Activated naive CD4-positive, alpha-beta T cell treated with anti-CD3 and anti-CD28 coated beads, Interleukin-2, amount 50 U/mL, for 16 hours (primary cell): ENCODE measurements around the gene KRTAP4-4.
"Not testable (repeated sequence)": the region's sequence is repeated elsewhere in the genome, so short reads cannot be mapped to it uniquely, and the experiment has no call there.

ENCODE experiments used
- DNase-seq: peaks from one replicate; pipeline ENCODE4 v3.0.0-alpha.2; 2020

KRTAP4-4 gene

DNA sequence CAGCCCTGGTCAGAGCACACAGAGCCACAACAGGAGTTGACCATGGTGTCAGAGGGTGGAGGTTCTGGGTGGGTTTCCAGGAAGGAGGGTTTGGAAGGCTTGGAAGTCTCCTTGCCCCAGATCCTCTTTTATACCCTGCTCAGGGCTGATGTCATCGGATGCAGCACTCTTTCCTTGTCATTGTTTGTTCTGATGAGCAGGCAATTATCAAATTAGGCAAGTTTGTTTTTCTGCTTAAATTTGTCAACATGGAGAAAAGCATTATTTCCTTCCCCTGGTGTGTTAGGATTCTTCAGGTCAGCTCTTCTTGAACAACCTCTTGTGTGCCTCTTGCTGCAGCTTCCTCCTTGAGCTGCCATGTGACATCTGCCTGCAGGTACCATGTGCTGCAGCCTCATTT, at the start of gene KRTAP4-4:
TSS of gene KRTAP4-4 (minus strand) at position 101 of the 400 bp plus-strand sequence. CDS start at position 44, 57 bp downstream.
- no peak for DNase-seq

DNA sequence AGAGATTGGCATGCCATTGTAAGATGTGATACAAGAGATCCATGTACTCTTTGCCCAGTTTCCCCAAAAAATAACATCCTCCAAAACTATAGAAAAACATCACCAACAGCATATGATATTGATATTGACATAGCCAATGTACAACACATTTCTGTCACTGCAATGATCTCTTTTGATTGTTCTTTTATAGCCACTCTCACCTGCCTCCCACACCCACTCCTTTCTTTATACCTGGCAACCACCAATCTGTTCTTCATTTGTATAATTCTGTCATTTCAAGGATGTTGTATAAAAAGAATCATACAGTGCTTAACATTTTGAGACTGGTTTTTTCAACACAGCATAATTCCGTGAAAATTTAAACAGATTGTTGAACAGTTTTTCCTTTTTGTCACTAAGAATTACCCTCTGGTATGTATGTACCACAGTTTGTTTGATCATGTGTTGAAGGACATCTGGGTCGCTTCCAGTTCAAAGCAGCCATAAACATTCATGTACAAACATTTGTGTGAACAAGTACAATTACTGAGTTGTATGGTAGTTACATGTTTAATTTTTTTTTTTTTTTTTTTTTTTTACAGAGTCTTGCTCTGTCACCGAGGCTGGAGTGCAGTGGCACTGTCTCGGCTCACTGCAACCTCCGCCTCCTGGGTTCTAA, 39.0 kb upstream of the KRTAP4-4 start:
- DNase-seq, result no peak

GRCh38 chr17:41196068-41196467, 35.5 kb upstream of the KRTAP4-4 start:
- DNase-seq, result no peak

- no peak for DNase-seq
These were observed 29.8 kb upstream of the KRTAP4-4 start for GRCh38 chr17:41190328-41190727.

- not testable (repeated sequence) for DNase-seq
These were observed 29.3 kb upstream of the KRTAP4-4 start, which contains the start of gene KRTAP9-1 for GRCh38 chr17:41189837-41190318. TSS of gene KRTAP9-1 (plus strand) at chr17:41189887. CDS start at chr17:41189887, 0 bp downstream.

DNA sequence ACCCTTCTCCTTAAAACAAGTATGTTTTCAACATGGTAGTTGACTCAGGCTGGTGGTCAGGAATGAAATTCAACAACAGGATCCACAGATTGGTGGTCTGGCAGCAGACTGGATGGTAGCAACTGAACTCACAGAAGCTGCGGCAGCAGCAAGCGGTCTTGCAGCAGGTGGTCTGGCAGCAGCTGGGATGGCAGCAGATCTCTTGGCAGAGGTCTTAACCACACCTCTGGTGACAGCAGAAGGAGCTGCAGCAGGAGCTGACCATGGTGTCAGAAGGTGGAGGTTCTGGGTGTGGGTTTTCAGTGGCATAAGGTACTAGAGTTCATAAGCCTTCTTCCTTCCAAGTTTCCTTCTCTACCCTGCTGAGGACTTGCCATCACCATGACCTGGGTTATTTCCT, 26.3 kb upstream of the KRTAP4-4 start:
- DNase-seq, result no peak

DNA sequence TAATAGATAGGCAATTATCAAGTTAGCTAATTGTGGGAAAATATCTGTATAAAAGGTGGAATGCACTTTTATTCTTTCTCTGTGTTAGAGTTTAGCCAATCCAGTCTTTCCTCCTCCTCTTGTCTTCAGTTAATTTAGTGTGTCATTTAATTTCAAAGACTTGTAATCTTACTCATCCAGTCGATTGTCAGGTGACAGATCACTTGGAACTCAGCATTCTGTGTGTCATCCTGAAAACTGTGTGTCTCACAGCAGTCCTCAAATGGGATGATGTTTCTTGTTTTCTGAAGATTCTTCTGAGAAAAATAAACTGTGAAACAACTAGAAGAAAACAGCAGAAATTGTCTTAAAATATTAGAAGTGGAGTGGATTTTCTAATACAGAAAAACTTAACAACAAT, 24.5 kb upstream of the KRTAP4-4 start:
- no peak for DNase-seq

- DNase-seq, result no peak
These were observed 24.0 kb upstream of the KRTAP4-4 start, which contains the start of gene KRTAP4-1 for GRCh38 chr17:41184480-41184961. TSS of gene KRTAP4-1 (minus strand) at chr17:41184911. CDS start at chr17:41184854, 57 bp downstream.

GRCh38 chr17:41178843-41179616, 18.5 kb upstream of the KRTAP4-4 start:
- no peak for DNase-seq

- no peak for DNase-seq
These were observed 17.8 kb upstream of the KRTAP4-4 start for GRCh38 chr17:41178341-41178740.

DNA sequence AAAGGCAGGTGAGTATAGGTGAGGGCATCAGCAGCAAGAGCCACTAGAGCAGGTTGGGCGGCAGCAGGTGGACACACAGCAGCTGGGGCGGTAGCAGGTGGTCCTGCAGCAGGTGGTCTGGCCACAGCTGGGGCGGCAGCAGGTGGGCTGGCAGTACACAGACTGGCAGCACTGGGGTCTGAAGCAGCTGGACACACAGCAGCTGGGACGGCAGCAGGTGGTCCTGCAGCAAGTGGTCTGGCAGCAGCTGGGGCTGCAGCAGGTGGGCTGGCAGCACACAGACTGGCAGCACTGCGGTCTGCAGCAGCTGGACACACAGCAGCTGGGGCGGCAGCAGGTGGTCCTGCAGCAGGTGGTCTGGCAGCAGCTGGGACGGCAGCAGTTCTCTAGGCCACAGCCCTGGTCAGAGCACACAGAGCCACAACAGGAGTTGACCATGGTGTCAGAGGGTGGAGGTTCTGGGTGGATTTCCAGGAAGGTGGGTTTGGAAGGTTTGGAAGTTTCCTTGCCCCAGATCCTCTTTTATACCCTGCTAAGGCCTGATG, 17.3 kb upstream of the KRTAP4-4 start, which contains the start of gene KRTAP4-2:
TSS of gene KRTAP4-2 (minus strand) at position 495 of the 545 bp plus-strand sequence. CDS start at position 438, 57 bp downstream.
- no peak for DNase-seq

DNA sequence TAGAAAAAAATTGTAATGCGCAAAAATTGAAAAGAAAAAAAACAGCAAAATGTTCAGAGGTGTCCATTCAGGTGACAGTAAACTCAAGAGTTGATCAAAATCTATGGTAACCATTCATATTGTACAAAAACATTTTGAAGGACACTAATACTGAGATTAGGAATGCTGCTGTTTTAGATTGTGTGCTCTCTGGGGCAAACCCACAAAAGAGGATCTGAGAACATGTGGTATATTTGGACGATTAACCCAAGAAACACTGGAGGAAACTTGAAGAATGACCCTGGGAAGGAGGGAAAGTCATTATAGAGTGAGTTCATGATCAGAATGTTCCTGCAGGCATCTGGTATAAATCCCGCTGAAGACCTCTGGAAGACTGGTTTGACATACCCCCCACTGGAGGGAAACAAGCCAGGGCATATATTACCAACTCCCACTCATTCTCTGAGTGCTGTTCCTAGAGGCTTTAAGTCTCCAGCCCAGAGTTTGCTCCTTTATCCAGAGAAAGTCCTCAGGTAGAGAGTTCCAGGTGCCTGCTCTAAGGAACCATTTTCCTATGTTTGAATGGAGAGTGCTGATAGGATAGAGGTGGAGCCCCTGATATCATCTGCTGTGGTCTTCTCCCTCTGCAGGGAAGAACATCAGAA, 16.3 kb upstream of the KRTAP4-4 start:
- no peak for DNase-seq

GRCh38 chr17:41171886-41172285, 11.3 kb upstream of the KRTAP4-4 start:
- no peak for DNase-seq

DNA sequence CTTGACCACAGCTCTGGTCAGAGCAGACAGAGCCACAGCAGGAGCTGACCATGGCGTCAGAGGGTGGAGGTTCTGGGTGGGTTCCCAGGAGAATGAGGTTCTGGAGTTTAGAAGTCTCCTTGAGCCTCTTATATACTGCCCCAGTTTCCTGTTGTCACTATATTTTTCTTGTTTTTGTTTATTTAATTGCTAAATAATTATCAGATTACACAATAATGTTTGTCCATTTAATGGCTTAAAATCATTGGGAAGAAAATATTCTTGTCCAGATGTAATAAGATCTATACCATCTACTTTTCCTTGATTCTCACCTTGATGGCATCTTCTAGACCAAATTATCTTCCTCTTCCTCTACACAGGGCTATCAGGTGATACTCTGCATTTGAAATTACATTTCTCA, 7.6 kb upstream of the KRTAP4-4 start, which contains the start of gene KRTAP4-3:
TSS of gene KRTAP4-3 (minus strand) at position 101 of the 400 bp plus-strand sequence. CDS start at position 52, 49 bp downstream.
- no peak for DNase-seq

DNA sequence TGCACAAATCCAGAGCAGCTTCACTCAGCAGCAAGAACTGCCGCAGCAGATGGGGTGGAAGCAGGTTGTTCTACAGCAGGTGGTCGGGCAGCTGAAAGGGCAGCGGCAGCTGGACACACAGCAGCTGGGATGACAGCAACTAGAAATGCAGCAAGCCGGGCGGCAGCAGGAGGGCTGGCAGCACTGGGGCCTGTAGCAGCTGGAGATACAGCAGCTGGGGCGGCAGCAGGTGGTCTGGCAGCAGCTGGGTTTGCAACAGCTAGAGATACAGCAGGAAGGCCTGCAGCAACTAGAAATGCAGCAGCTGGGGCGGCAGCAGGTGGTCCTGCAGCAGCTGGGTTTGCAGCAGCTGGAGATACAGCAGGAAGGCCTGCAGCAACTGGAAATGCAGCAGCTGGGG, 7.0 kb upstream of the KRTAP4-4 start:
- DNase-seq, result no peak

DNA sequence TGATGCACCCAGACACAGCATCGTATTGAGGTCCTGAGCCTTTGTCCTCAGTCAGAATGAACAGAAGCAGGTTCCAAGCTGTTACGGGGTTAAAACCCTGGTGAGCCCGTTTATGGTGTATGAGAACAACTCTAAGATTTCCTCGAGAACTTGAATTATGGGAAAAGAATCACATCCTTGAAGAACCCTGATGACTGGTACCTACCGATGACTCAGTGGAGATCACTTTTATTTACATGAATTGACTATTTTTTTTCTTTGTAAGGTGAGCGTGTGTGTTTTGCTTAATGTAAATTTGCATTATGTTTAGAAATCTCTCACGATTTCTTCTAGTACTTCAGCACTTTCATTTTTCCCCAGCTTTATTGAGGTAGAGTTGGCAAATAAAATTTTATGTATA, 3.3 kb upstream of the KRTAP4-4 start:
- no peak for DNase-seq

DNA sequence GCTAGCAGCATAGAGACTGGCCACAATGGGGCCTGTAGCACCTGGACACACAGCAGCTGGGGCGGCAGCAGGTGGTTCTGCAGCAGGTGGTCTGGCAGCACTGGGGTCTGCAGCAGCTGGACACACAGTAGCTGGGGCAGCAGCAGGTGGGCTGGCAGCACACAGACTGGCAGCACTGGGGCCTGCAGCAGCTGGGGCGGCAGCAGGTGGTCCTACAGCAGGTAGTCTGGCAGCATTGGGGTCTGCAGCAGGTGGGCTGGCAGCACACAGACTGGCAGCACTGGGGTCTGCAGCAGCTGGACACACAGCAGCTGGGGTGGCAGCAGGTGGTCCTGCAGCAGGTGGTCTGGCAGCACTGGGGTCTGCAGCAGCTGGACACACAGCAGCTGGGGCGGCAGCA, 358 bp downstream of the KRTAP4-4 start:
- DNase-seq, result not testable (repeated sequence)

DNA sequence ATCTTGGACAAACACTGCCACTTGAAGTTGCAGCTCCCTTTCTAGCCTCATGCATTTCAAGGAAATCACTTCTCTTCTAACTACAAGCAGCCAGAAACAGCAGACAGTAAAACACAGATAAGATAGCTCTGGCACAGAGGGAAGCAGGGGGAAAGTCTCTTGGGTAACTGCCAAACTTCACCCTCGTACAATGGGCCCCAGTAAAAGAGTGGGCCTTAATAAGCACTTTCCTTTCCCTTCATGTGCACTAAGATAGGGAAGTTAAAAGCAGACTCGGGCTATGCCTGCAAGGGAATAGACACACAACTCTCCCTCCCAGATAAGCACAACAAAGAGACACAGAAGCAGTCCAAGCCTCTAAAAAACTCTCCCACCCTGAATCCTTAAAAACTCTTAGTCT, 6.7 kb downstream of the KRTAP4-4 start:
- no peak for DNase-seq

GRCh38 chr17:41151525-41151924, 9.0 kb downstream of the KRTAP4-4 start:
- DNase-seq, result no peak

DNA sequence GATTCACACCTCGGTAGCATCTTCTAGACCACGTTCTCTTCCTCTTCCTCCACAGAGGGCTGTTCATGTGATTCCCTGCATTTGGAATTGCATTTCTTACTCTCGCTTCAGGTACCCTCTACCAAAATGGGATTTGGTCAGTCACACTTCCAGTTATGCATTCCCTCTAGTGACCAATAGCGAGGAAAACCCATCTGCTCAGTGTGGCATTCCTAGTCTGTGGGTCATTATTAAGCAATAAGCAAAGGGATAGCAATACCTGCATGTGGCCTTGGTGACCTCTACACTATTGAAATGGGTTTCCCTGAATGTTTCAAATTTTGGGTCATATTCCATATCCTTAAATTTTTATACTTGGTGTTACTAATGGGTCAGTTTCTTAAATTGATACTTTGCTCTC, 10.5 kb downstream of the KRTAP4-4 start:
- DNase-seq, result no peak

DNA sequence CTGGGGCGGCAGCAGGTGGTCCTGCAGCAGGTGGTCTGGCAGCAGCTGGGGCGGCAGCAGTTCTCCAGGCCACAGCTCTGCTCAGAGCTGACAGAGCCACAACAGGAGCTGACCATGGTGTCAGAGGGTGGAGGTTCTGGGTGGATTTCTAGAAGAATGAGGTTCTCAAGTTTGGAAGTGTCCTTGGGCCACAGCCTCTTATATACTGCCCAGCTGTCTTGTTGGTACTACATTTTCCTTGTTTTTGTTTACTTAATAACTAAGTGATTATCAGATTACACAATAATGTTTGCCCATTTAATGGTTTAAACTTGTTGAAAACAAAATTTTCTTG, 10.9 kb downstream of the KRTAP4-4 start, which contains the start of gene KRTAP4-5:
TSS of gene KRTAP4-5 (minus strand) at position 174 of the 334 bp plus-strand sequence. CDS start at position 116, 58 bp downstream.
- no peak for DNase-seq

- not testable (repeated sequence) for DNase-seq
These were observed 11.4 kb downstream of the KRTAP4-4 start for GRCh38 chr17:41148971-41149651.
